Measurements from ENCODE around the gene KNDC1.

The KNDC1 gene

DNA sequence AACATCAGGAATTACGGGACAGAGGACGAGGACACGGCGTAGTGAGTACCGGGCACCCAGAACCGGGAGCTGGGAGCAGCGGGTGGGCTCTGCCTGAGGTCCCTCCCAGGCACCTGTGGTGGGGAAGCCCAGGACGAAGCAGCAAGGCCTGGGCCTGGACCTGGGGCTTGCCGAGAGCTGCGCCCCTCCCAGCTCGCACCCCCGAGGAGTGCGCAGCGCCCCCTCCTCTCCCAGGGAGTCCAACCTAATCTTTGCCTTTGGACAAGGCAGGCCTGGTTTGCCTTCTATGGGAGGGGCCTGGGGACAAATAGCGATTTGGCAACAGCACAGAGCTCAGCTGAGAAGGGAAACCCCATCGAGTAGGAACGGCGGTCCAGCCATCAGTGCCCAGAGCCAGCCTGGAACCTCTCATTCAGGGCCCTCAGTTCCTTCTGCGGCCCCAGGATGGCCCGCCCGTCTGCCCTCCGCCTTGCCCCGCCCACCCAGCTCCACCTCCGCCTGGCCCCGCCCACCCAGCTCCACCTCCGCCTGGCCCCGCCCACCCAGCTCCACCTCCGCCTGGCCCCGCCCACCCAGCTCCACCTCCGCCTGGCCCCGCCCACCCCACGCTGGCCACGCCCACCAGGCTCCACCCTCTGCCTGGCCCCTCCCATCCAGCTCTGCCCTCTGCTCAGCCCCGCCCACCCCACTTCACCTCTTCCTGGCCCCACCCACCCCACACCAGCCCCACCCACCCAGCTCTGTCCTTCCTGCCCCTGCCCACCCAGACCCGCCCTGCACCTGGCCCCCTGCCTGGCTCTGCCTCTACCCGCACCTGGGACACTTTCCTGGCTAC, 32.5 kb upstream of the KNDC1 start:
- Histone ChIP-seq H2AFZ (ENCODE audit: insufficient read depth, low read length, poor library complexity) (no peak overlapping the region), H3K4me1 (ENCODE audit: control insufficient read depth in 1 of 2, insufficient read depth in 2 of 2, low read length in 2 of 2) (no peaks in the 10 kb centered on the region), H3K79me2 (ENCODE audit: control insufficient read depth, insufficient read depth, low read length, poor library complexity) (no peaks in the 10 kb centered on the region), H3K18ac (ENCODE audit: low read length) (no peak overlapping the region), H3K9me3 (ENCODE audit: insufficient read depth, low read depth, low read length) (peaks cover 14% of the 10 kb centered on the region), H3K27ac (ENCODE audit: low read depth, low read length) (no peak overlapping the region), H4K8ac (ENCODE audit: low read depth, low read length) (no peak overlapping the region), H2AK5ac (ENCODE audit: low read length) (no peak overlapping the region), H2BK120ac (ENCODE audit: insufficient read depth, low read length, poor library complexity) (no peak overlapping the region), H3K27me3 (ENCODE audit: insufficient read depth, low read length) (no peaks in the 10 kb centered on the region), H3K9ac (ENCODE audit: low read length) (no peak overlapping the region), H4K12ac (ENCODE audit: low read depth, low read length) (no peak overlapping the region), H3K36me3 (ENCODE audit: control insufficient read depth in 1 of 2, insufficient read depth in 2 of 2, low read length in 2 of 2) (no peaks in the 10 kb centered on the region), H3K23ac (ENCODE audit: low read length) (no peak overlapping the region), H2BK5ac (ENCODE audit: low read depth, low read length, poor library complexity) (no peak overlapping the region), H3K4me3 (ENCODE audit: low read depth, low read length) (no peak overlapping the region), H3K14ac (ENCODE audit: low read length) (no peak overlapping the region), H3K4me2 (ENCODE audit: low read length) (no peak overlapping the region), H2BK12ac (ENCODE audit: low read length) (no peak overlapping the region), H3K79me1 (ENCODE audit: low read length) (no peaks in the 10 kb centered on the region), H3K4ac (ENCODE audit: low read depth, low read length) (no peak overlapping the region), H4K91ac (ENCODE audit: low read depth, low read length) (no peak overlapping the region)
- no peak for DNase-seq
- WGBS (ENCODE audit: extremely low coverage, insufficient coverage, insufficient read length) = no CpG with 5 or more reads among the region's 36 CpGs

DNA sequence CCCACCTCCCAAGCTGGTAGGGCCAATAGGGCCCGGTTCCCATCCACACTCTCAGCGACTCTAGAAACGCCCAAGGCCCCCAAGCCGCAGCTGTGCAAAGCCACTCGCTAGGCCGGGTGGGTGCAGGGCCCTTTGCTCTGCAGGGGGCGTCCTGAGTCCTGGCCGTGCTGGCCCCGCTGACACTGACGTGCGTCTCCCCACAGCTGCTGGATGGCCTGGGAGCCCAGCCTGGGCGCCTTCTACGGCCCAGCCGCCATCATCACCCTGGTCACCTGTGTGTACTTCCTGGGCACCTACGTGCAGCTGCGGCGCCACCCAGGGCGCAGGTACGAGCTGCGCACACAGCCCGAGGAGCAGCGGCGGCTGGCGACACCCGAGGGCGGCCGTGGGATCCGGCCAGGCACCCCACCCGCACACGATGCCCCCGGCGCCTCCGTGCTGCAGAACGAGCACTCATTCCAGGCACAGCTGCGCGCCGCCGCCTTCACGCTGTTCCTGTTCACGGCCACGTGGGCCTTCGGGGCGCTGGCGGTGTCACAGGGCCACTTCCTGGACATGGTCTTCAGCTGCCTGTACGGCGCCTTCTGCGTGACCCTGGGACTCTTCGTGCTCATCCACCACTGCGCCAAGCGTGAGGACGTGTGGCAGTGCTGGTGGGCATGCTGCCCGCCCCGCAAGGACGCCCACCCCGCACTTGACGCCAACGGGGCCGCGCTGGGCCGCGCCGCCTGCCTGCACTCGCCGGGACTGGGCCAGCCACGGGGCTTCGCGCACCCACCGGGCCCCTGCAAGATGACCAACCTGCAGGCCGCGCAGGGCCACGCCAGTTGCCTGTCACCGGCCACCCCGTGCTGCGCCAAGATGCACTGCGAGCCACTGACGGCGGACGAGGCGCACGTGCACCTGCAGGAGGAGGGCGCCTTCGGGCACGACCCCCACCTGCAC, 31.6 kb upstream of the KNDC1 start:
- H3K4me1 ChIP-seq (ENCODE audit: control insufficient read depth in 1 of 2, insufficient read depth in 2 of 2, low read length in 2 of 2) = no peaks in the 10 kb centered on the region
- no peak overlapping the region for H3K27ac ChIP-seq (ENCODE audit: low read depth, low read length)

DNA sequence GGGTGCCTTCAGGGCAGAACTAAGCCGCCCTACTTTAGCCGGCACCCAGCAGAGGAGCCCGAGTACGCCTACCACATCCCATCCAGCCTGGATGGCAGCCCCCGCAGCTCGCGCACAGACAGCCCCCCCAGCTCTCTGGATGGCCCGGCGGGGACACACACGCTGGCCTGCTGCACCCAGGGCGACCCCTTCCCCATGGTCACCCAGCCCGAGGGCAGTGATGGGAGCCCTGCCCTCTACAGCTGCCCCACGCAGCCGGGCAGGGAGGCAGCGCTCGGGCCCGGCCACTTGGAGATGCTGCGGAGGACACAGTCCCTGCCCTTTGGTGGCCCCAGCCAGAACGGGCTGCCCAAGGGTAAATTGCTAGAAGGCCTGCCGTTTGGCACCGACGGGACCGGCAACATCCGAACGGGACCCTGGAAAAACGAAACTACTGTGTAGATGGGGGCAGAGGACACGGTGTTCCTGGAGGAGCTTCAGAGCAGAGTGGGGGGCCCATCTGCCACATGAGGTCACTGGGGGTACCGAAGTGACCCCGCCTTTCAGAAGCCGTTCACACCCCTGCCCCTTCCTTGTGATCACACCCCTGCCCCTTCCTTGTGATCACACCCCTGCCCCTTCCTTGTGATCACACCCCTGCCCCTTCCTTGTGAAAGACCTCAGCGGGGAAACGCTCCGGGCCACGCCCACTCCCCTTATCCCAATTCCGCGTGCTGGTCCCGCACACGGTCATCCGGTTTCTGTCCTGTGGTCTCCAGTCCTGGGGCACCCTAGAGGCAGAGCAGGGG, 30.8 kb upstream of the KNDC1 start:
- Histone ChIP-seq H2BK120ac (ENCODE audit: insufficient read depth, low read length, poor library complexity) (no peak overlapping the region), H3K27ac (ENCODE audit: low read depth, low read length) (no peak overlapping the region), H3K36me3 (ENCODE audit: control insufficient read depth in 1 of 2, insufficient read depth in 2 of 2, low read length in 2 of 2) (no peaks in the 10 kb centered on the region), H4K8ac (ENCODE audit: low read depth, low read length) (no peak overlapping the region), H3K79me1 (ENCODE audit: low read length) (no peaks in the 10 kb centered on the region), H3K14ac (ENCODE audit: low read length) (no peak overlapping the region), H4K91ac (ENCODE audit: low read depth, low read length) (no peak overlapping the region), H3K9ac (ENCODE audit: low read length) (no peak overlapping the region), H3K18ac (ENCODE audit: low read length) (no peak overlapping the region), H3K4ac (ENCODE audit: low read depth, low read length) (no peak overlapping the region), H3K23ac (ENCODE audit: low read length) (no peak overlapping the region), H2BK12ac (ENCODE audit: low read length) (no peak overlapping the region), H3K4me1 (ENCODE audit: control insufficient read depth in 1 of 2, insufficient read depth in 2 of 2, low read length in 2 of 2) (no peaks in the 10 kb centered on the region), H2BK5ac (ENCODE audit: low read depth, low read length, poor library complexity) (no peak overlapping the region), H3K79me2 (ENCODE audit: control insufficient read depth, insufficient read depth, low read length, poor library complexity) (no peaks in the 10 kb centered on the region), H3K4me2 (ENCODE audit: low read length) (no peak overlapping the region), H2AFZ (ENCODE audit: insufficient read depth, low read length, poor library complexity) (no peak overlapping the region), H3K4me3 (ENCODE audit: low read depth, low read length) (no peak overlapping the region), H4K12ac (ENCODE audit: low read depth, low read length) (no peak overlapping the region), H2AK5ac (ENCODE audit: low read length) (no peak overlapping the region), H3K27me3 (ENCODE audit: insufficient read depth, low read length) (no peaks in the 10 kb centered on the region), H3K9me3 (ENCODE audit: insufficient read depth, low read depth, low read length) (peaks cover 14% of the 10 kb centered on the region)
- no CpG with 5 or more reads among the region's 39 CpGs for WGBS (ENCODE audit: extremely low coverage, insufficient coverage, insufficient read length)
- DNase-seq = no peak

More for the DNA sequence above, 31.6 kb upstream of the KNDC1 start:
- Histone ChIP-seq H3K36me3 (ENCODE audit: control insufficient read depth in 1 of 2, insufficient read depth in 2 of 2, low read length in 2 of 2) (no peaks in the 10 kb centered on the region), H2BK12ac (ENCODE audit: low read length) (no peak overlapping the region), H3K79me2 (ENCODE audit: control insufficient read depth, insufficient read depth, low read length, poor library complexity) (no peaks in the 10 kb centered on the region), H2BK5ac (ENCODE audit: low read depth, low read length, poor library complexity) (no peak overlapping the region), H2AK5ac (ENCODE audit: low read length) (no peak overlapping the region), H3K9me3 (ENCODE audit: insufficient read depth, low read depth, low read length) (peaks cover 14% of the 10 kb centered on the region), H3K4me2 (ENCODE audit: low read length) (no peak overlapping the region), H3K4me3 (ENCODE audit: low read depth, low read length) (no peak overlapping the region), H4K8ac (ENCODE audit: low read depth, low read length) (no peak overlapping the region), H3K79me1 (ENCODE audit: low read length) (no peaks in the 10 kb centered on the region), H4K12ac (ENCODE audit: low read depth, low read length) (no peak overlapping the region), H3K4ac (ENCODE audit: low read depth, low read length) (no peak overlapping the region), H3K18ac (ENCODE audit: low read length) (no peak overlapping the region), H3K23ac (ENCODE audit: low read length) (no peak overlapping the region), H3K27me3 (ENCODE audit: insufficient read depth, low read length) (no peaks in the 10 kb centered on the region), H2AFZ (ENCODE audit: insufficient read depth, low read length, poor library complexity) (no peak overlapping the region), H4K91ac (ENCODE audit: low read depth, low read length) (no peak overlapping the region), H2BK120ac (ENCODE audit: insufficient read depth, low read length, poor library complexity) (no peak overlapping the region), H3K14ac (ENCODE audit: low read length) (no peak overlapping the region), H3K9ac (ENCODE audit: low read length) (no peak overlapping the region)
- no CpG with 5 or more reads among the region's 83 CpGs for WGBS (ENCODE audit: extremely low coverage, insufficient coverage, insufficient read length)
- no peak for DNase-seq

DNA sequence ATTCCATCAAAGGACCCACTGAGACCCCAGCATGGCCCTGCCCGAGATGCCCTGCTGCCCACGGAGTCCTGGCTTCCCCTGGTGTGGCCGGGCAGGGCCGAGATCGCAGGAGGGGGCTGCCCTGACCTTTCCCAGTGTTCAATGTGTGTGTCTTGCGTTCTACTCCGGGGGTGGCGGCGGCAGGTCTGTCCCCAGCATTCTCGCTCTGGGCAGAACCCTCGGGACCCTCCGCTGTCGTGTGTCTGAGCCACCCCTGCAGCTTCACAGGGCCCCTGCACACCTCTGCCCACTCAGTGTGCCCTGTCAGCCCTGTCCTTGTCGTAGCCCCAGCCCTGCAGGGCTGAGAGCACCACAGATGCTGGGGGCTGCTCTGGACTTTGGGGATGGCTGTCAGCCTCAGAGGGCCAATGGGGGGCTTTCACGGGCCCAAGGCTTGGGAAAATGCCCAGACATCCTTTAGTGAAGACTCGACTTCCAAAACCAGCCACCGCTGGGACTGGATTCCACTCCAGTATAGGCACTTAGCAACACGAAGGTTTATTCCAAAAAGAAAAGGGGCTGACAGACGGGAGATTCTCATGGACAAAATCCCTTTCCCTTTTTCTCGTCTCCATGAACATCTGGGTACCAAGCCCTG, 30.0 kb upstream of the KNDC1 start:
- H2AK5ac ChIP-seq (ENCODE audit: low read length) = no peak overlapping the region
- DNase-seq = no peak
- no peak overlapping the region for H2BK5ac ChIP-seq (ENCODE audit: low read depth, low read length, poor library complexity)
- no peak overlapping the region for H2BK12ac ChIP-seq (ENCODE audit: low read length)
- H3K79me2 ChIP-seq (ENCODE audit: control insufficient read depth, insufficient read depth, low read length, poor library complexity) = no peaks in the 10 kb centered on the region
- H3K9me3 ChIP-seq (ENCODE audit: insufficient read depth, low read depth, low read length) = peaks cover 13% of the 10 kb centered on the region
- H3K36me3 ChIP-seq (ENCODE audit: control insufficient read depth in 1 of 2, insufficient read depth in 2 of 2, low read length in 2 of 2) = no peaks in the 10 kb centered on the region
- H3K4ac ChIP-seq (ENCODE audit: low read depth, low read length) = no peak overlapping the region
- no CpG with 5 or more reads among the region's 20 CpGs for WGBS (ENCODE audit: extremely low coverage, insufficient coverage, insufficient read length)
- H4K8ac ChIP-seq (ENCODE audit: low read depth, low read length) = no peak overlapping the region
- H3K9ac ChIP-seq (ENCODE audit: low read length) = no peak overlapping the region
- H3K79me1 ChIP-seq (ENCODE audit: low read length) = no peaks in the 10 kb centered on the region
- H3K27ac ChIP-seq (ENCODE audit: low read depth, low read length) = no peak overlapping the region
- H3K4me3 ChIP-seq (ENCODE audit: low read depth, low read length) = no peak overlapping the region
- no peak overlapping the region for H3K14ac ChIP-seq (ENCODE audit: low read length)
- no peak overlapping the region for H4K91ac ChIP-seq (ENCODE audit: low read depth, low read length)
- no peaks in the 10 kb centered on the region for H3K4me1 ChIP-seq (ENCODE audit: control insufficient read depth in 1 of 2, insufficient read depth in 2 of 2, low read length in 2 of 2)
- H3K18ac ChIP-seq (ENCODE audit: low read length) = no peak overlapping the region
- H4K12ac ChIP-seq (ENCODE audit: low read depth, low read length) = no peak overlapping the region
- no peak overlapping the region for H3K23ac ChIP-seq (ENCODE audit: low read length)
- H3K4me2 ChIP-seq (ENCODE audit: low read length) = no peak overlapping the region
- H2AFZ ChIP-seq (ENCODE audit: insufficient read depth, low read length, poor library complexity) = no peak overlapping the region
- no peak overlapping the region for H2BK120ac ChIP-seq (ENCODE audit: insufficient read depth, low read length, poor library complexity)
- H3K27me3 ChIP-seq (ENCODE audit: insufficient read depth, low read length) = no peaks in the 10 kb centered on the region

Measured in trophoblast cell (in vitro differentiated cells and primary cell).